ENCODE results near the gene HID1. TPM values are rescaled to one million over a fixed set of nuclear protein-coding genes. Genes with fewer than 3 reads are reported as not detected.
"Not testable (repeated sequence)": the region's sequence is repeated elsewhere in the genome, so short reads cannot be mapped to it uniquely, and the experiment has no call there.

The HID1 gene
- total RNA-seq, 1 donor from 2014 or later = 8.9 TPM

DNA sequence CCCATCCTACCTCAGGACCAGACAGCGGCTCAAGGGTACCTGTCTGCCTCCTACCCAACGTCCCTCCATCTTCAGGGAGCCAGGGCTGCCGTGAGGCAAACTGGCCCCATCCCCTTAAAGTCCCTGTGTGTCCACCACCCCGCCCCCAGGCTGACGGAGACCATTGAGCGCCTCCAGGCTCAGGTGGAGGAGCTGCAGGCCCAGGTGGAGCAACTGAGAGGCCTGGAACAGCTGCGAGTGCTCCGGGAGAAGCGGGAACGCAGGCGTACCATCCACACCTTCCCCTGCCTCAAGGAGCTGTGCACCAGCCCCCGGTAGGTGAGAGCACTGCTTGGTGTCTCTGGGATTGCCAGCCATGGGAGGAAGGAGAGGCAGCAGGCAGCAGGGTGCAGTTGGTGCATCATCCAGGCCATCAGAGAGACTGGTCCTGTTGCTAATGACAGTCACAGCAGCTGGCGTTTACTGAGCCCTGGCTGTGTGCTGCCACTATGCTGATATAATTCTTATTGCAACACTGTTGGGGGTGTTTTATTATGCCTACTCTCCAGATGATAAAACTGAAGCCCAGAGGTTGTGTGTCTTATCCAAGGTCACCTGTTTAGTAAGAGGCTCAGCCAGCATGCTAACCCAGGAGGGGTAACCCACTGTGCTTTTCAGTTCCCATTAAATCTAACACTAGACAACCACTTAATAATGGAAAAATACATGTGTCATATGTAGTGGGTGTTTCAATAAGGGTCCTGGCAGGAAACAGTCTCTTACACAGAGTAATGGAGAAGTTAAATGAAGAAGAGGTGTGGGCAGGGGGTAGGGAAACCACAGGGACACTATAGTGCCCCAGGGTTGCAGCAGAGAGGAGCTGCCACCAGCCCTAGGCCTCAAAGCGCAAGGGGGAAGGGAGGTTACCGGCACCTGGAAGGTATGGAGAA lies 29.6 kb upstream of the HID1 start:
- DNase-seq (ENCODE audit: low spot score) = no peak

- DNase-seq (ENCODE audit: low spot score) = no peak
These were observed 27.0 kb upstream of the HID1 start for GRCh38 chr17:74999523-74999922.

DNA sequence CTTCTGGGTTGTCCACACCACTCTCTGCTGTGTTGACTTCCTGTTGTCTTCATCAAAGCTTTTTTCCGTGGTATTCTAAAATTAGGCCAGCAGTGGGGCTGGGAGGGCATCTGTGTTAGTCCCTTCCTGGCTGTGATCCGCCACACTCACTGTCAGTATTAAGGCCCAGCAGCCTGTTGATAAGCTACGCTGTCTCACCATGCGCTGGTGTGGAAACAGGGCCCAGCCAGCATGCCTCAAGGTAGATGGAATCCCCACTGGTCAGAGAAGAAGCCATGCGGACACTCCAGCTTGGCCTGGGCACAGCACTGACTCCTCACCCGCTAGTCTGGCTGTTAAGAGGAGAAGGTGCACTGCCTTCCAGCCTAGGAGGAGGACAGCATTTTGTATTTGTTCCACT lies 26.2 kb upstream of the HID1 start:
- DNase-seq (ENCODE audit: low spot score) = peak; percentile 36

GRCh38 chr17:74995847-74996246 lies 23.3 kb upstream of the HID1 start:
- no peak for DNase-seq (ENCODE audit: low spot score)

DNA sequence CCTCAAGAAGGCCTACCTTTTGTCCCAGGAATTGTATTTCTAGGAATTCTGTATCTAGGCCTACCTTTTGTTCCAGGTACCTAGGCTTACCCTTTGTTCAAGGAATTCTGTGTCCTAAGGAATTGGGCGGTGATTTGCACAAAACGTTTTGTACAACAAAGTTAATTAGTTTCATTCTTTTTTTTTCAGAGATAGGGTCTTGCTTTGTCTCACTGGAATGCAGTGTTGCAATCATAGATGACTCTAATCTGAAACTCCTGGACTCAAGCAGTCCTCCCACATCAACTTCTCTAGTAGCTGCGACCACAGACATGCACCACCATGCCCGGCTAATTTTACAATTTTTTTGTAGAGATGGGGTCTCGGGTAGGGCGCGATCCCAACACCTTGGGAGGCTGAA lies 21.9 kb upstream of the HID1 start:
- DNase-seq (ENCODE audit: low spot score) = no peak

DNA sequence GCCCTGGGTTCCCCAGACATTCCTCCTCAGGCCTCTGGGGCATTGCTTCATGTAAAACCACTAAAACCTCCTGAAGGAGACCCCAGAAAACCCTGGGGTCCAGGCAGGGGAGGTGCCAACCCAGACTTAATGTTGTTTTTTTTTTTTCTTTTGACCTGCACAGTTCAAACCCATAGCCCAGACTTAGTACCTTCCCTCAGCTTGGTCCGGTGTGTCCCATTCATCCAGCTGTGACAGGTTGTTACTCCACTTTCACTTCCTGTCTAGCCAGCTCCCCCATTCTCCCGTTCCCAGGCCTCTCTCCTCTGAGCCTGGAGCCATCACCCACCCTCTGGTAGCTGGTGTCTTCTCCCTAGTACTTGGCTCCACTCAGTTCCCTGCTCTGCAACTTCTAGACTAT lies 19.7 kb upstream of the HID1 start:
- DNase-seq (ENCODE audit: low spot score) = no peak

GRCh38 chr17:74990581-74991105 lies 18.1 kb upstream of the HID1 start:
- no peak for DNase-seq (ENCODE audit: low spot score)

DNA sequence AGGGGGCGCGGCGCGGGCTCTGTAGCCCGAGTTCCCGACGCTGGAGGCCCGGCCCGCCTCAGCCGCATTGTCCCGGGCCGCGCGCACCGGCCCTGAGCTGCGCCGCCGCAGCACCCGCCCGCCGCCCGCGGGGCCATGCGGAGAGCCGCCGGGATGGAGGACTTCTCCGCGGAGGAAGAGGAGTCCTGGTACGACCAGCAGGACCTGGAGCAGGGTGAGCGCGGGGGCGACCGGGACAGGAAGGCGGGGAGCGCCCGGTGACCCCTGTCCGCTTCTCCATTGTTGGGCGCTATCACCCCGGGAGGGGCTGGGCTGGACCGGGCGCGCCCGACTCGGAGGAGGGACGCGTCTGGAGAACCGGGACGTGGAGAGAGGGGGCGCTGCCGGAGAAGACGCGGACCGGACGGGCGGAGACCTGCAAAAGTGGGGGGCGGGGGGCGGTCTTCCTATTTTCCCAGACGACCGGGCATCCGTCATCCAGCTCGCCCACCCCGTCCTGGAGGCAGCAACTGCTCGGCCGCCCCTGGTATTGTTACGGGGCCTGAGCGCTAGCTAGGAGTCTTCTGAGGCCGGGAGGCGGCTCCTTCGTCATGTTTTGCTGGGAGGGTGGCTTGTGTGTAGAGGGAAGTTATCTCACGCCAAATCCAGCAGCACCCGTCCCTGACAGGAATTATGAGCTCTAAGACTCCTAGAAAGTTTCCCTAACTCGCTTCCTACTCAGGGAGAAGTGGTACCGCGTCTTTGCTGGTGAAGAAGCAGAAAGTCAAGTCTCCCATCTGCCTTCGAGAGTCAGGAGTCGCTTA lies 15.6 kb upstream of the HID1 start:
- DNase-seq (ENCODE audit: low spot score) = peak; percentile 91

GRCh38 chr17:74987418-74987908 lies 14.9 kb upstream of the HID1 start, which contains the start of gene CDR2L:
CDR2L (plus strand) TSS chr17:74987632; CDS start chr17:74988044, 412 bp downstream.
- DNase-seq (ENCODE audit: low spot score) = peak; percentile 97

- no peak for DNase-seq (ENCODE audit: low spot score)
These were observed 13.6 kb upstream of the HID1 start for GRCh38 chr17:74986206-74986576.

- not testable (repeated sequence) for DNase-seq (ENCODE audit: low spot score)
These were observed 10.2 kb upstream of the HID1 start for GRCh38 chr17:74982663-74983313.

DNA sequence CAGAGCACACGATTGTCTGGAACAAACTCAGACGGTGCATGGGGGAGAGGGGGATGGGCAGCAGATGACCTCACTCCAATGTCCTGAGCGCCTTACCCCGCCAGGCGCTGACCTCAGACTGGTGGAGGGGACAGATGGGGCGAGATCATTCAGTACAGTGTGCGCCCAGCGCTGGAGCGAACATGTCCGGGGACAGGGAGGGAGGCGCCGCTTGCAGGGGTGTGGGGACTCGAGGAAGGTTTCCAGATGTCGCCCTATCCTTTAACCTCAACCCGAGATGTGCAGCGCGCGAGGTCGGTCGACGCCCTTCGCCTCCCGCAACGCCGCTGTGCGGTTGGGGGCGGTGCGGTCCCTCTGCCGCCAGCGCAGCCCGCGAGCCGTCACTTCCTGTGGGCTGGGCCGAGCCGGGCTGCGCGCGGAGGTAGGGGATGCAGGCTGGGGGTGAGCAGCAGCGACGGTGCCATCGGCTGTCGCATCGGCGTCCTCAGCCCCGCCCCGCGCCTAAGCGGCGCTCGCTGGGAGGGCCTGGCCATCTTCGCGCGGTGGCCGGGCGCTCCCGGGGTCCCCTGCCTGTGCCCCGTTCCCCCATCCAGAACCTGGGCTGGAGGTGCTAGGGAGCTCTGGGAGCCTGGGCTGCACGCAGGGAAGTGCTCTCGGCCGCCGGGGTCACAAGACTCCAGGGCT lies 9.6 kb upstream of the HID1 start:
- peak; percentile 69 for DNase-seq (ENCODE audit: low spot score)

- DNase-seq (ENCODE audit: low spot score) = no peak
These were observed 8.9 kb upstream of the HID1 start for GRCh38 chr17:74981318-74981978.

DNA sequence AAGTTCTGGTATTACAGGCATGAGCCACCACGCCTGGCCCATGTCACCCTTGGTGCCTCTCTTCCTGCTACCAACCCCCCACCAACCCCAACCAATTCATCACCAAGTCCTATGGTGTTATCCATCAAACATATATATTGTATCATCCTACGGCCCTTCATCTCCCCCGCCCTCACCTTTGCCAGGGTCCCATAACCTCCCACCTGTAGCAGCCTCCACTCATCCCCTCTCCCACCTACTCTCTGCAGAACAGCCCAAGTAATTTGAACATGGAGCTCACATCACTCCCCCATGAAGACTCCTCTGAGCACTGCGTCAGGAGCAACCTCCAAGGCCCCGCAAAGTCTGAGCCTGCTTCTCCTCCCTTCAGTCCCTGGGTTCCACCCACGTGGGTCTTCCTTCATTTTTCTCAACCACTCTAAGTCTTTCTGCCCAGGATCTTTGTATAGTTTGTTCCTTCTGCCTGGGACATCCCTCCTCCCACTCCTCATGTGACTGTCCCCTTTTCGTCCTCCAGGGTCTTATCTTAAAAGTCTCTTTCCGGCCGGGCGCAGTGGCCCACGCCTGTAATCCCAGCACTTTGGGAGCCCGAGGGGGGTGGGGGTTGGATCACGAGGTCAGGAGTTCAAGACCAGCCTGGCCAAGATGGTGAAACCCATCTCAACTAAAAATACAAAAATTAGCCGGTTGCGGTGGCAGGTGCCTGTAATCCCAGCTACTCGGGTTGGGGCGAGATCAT lies 7.0 kb upstream of the HID1 start:
- no peak for DNase-seq (ENCODE audit: low spot score)

- no peak for DNase-seq (ENCODE audit: low spot score)
These were observed 5.7 kb upstream of the HID1 start for GRCh38 chr17:74978240-74978639.

- DNase-seq (ENCODE audit: low spot score) = no peak
These were observed 5.2 kb upstream of the HID1 start for GRCh38 chr17:74977802-74978201.

- DNase-seq (ENCODE audit: low spot score) = no peak
These were observed 3.4 kb upstream of the HID1 start for GRCh38 chr17:74975943-74976342.

DNA sequence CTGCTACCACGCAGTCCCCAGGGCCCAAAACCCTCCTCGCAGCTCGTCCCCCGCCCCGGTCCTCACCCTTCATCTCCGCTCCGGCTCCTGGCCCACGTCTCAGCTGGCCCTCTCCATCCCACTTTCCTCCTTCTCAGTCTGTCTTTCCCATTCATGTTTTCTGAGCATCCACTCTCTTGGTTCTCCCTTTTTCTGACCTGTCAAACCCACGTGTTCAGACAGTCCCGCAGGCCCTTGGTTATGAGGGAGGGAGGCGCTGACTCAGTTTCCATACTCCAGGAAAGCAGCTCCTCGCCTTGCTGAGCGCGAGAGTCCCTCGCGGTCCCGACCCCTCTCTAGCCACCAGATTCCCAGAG lies 392 bp upstream of the HID1 start:
- DNase-seq (ENCODE audit: low spot score) = no peak

DNA sequence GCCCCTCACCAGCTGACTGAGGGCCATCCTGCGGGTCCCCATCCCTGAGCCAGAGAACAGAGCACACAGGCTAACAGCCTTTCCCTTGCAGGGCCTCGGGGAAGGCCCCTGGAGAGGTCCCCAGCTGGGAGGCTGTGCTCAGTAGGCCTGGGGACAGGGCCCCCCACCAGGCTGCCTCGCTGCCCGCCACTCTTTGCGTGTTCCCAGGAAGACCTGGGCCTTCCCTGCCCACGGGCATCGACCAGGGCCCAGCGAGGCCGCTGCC lies 785 bp downstream of the HID1 start:
- DNase-seq (ENCODE audit: low spot score) = no peak
